T-helper 1 cell treated with Interleukin-12 subunit alpha and Interleukin-12 subunit beta and Interleukin-4 antibody, amounts not matched to agents 30 ng/mL and 1 ng/mL, for 36 hours (primary cell): ENCODE data around the gene PRR16. TPM values are rescaled to one million over a fixed set of nuclear protein-coding genes. Genes with fewer than 3 reads are reported as not detected.
"Not testable (repeated sequence)": the region's sequence is repeated elsewhere in the genome, so short reads cannot be mapped to it uniquely, and the experiment has no call there.

Experiments used
- intact Hi-C: fragments of 100-400 bp; cut with micrococcal nuclease; formaldehyde crosslinking; loops from one replicate; pipeline ENCODE4 v1.15.1; 2024
- total RNA-seq: library from RNA; stranded (reverse); gene quantifications from 2 replicates; pipeline ENCODE4 v1.2.3, GENCODE V29; 2022

PRR16 gene
- total RNA-seq, 1 donor from 2014 or later = not detected

- intact Hi-C loops = no loop called here
Observed at GRCh38 chr5:120638449-120638848, 174.3 kb downstream of the PRR16 start.

- intact Hi-C loops = no loop called here
Observed at GRCh38 chr5:120640778-120641177, 176.7 kb downstream of the PRR16 start.

- intact Hi-C loops = no loop called here
Observed at GRCh38 chr5:120644516-120644915, 180.4 kb downstream of the PRR16 start.

- intact Hi-C loops = loop anchor here (5.0 kb wide), 1 partner anchor 1291 kb away; no protein-coding TSS in a partner anchor
Observed at GRCh38 chr5:120655828-120656435, 191.8 kb downstream of the PRR16 start.

GRCh38 chr5:120657104-120657503, 193.0 kb downstream of the PRR16 start:
- intact Hi-C loops = loop anchor here (5.0 kb wide), 1 partner anchor 1290 kb away; no protein-coding TSS in a partner anchor

- intact Hi-C loops = no loop called here
Observed at GRCh38 chr5:120677481-120677880, 213.4 kb downstream of the PRR16 start.

- intact Hi-C loops = no loop called here
Observed at GRCh38 chr5:120678279-120678678, 214.2 kb downstream of the PRR16 start.

- intact Hi-C loops = no loop called here
Observed at GRCh38 chr5:120682851-120683250, 218.8 kb downstream of the PRR16 start.

- intact Hi-C loops = no loop called here
Observed at GRCh38 chr5:120683580-120683979, 219.5 kb downstream of the PRR16 start.

GRCh38 chr5:120684213-120684612, 220.1 kb downstream of the PRR16 start:
- intact Hi-C loops = no loop called here

GRCh38 chr5:120684749-120685415, 220.8 kb downstream of the PRR16 start:
- intact Hi-C loops = no loop called here

- intact Hi-C loops = no loop called here
Observed at GRCh38 chr5:120690621-120691407, 226.7 kb downstream of the PRR16 start.

GRCh38 chr5:120692325-120692724, 228.2 kb downstream of the PRR16 start:
- intact Hi-C loops = no loop called here

- intact Hi-C loops = no loop called here
Observed at GRCh38 chr5:120695368-120695880, 231.3 kb downstream of the PRR16 start.

GRCh38 chr5:120697147-120697546, 233.0 kb downstream of the PRR16 start:
- intact Hi-C loops = no loop called here

- intact Hi-C loops = not testable (repeated sequence)
Observed at GRCh38 chr5:120697670-120698327, 233.7 kb downstream of the PRR16 start.

GRCh38 chr5:120700653-120701052, 236.6 kb downstream of the PRR16 start:
- intact Hi-C loops = not testable (repeated sequence)

GRCh38 chr5:120702817-120703538, 238.9 kb downstream of the PRR16 start:
- intact Hi-C loops = not testable (repeated sequence)

GRCh38 chr5:120703918-120704587, 240.0 kb downstream of the PRR16 start:
- intact Hi-C loops = no loop called here

- intact Hi-C loops = no loop called here
Observed at GRCh38 chr5:120706877-120707276, 242.8 kb downstream of the PRR16 start.
